Hair follicular keratinocyte (primary cell): ENCODE results near the gene TIE1. TPM values are rescaled to one million over a fixed set of nuclear protein-coding genes. Genes with fewer than 3 reads are reported as not detected.

Experiments used
- total RNA-seq: library from RNA; depleted of rRNA; stranded (reverse); fragments of >200 nt; gene quantifications from 2 replicates; pipeline ENCODE4 v1.2.3, GENCODE V29; 2015

TIE1 gene
- total RNA-seq, result not detected in 2 replicates

GRCh38 chr1:43300378-43301094, at the start of gene TIE1:
Gene TIE1, plus strand, starts transcription at chr1:43300982. Its CDS starts 90 bp downstream, at chr1:43301072.

GRCh38 chr1:43269627-43270375, 31.0 kb upstream of the TIE1 start, which contains the start of gene TMEM125:
Gene TMEM125, plus strand, starts transcription at chr1:43269983. Its CDS starts 2,740 bp downstream, at chr1:43272723.

GRCh38 chr1:43285269-43285990, 15.4 kb upstream of the TIE1 start, which contains the start of gene C1orf210:
Gene C1orf210, minus strand, starts transcription at chr1:43285581. Its CDS starts 2,311 bp downstream, at chr1:43283270.

GRCh38 chr1:43337588-43337987, 36.8 kb downstream of the TIE1 start, which contains the start of gene MPL:
Gene MPL, plus strand, starts transcription at chr1:43337818. Its CDS starts 31 bp downstream, at chr1:43337849.

GRCh38 chr1:43358746-43359693, 58.2 kb downstream of the TIE1 start, which contains the start of gene CDC20:
Gene CDC20, plus strand, starts transcription at chr1:43358981. Its CDS starts 235 bp downstream, at chr1:43359216.

GRCh38 chr1:43367904-43368645, 67.3 kb downstream of the TIE1 start, which contains the start of gene ELOVL1:
Gene ELOVL1, minus strand, starts transcription at chr1:43368011. Its CDS starts 2,402 bp downstream, at chr1:43365609.

Other genes with a start within 250 kb of the TIE1 start
- gene EBNA1BP2, start 128.7 kb upstream of the TIE1 start, total RNA-seq, result 121 and 224 TPM in 2 replicates
- gene CFAP57, start 128.7 kb upstream of the TIE1 start, total RNA-seq, result 0.34 and 0.86 TPM in 2 replicates
- 3.0 and 4.3 TPM in 2 replicates for gene TMEM125, start 31.0 kb upstream of the TIE1 start, total RNA-seq
- gene C1orf210, start 15.4 kb upstream of the TIE1 start, total RNA-seq, result 2.8 and 5.7 TPM in 2 replicates
- 0.08 and 0.34 TPM in 2 replicates for gene MPL, start 36.8 kb downstream of the TIE1 start, total RNA-seq
- 63.1 and 277 TPM in 2 replicates for gene CDC20, start 58.0 kb downstream of the TIE1 start, total RNA-seq
- gene ELOVL1, start 67.0 kb downstream of the TIE1 start, total RNA-seq, result 126 and 140 TPM in 2 replicates
- gene MED8, start 88.8 kb downstream of the TIE1 start, total RNA-seq, result 46.2 and 46.3 TPM in 2 replicates
- 9.8 and 9.9 TPM in 2 replicates for gene SZT2, start 88.9 kb downstream of the TIE1 start, total RNA-seq
- gene HYI, start 152.9 kb downstream of the TIE1 start, total RNA-seq, result 87.8 and 97.3 TPM in 2 replicates
- gene PTPRF, start 229.9 kb downstream of the TIE1 start, total RNA-seq, result 152 and 204 TPM in 2 replicates